Fibroblast of pulmonary artery (primary cell): Measurements from ENCODE around the gene PIPOX.

Source experiments
- DNase-seq: peaks from one replicate; pipeline ENCODE4 v3.0.0-alpha.2; 2010; ENCODE audit warnings: low read depth
- H3K4me3 ChIP-seq: replicated peaks from 2 replicates; pipeline ENCODE4 v1.5.1; 2011; ENCODE audit warnings: low read depth, mild to moderate bottlenecking, control low read depth, low read length, moderate library complexity
- TF ChIP-seq, protein P1 (sequence below): IDR thresholded peaks from 2 replicates; pipeline ENCODE4 v1.5.1; 2011; ENCODE audit warnings: mild to moderate bottlenecking, control low read depth, low read length, inconsistent platforms; ENCODE audit errors: missing control alignments

The PIPOX gene

DNA sequence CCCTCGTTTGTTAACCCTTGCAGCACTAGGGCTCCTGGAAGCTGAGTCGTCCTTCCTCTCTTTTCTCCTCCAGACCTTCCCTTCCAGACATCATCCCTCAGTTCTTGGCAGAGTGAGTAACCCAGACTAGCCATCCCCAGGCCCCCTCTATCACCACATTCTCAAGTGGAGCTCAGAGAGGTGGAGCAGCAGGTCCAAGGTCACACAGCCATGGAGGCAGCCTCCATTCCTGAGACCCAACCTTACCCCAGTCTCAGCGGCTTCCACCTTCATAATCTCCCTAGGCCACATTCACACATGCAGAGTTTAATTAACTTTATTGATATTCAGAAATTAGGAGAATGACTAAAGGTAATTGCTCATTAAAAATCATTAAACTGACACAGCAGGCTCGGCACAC lies 40.1 kb upstream of the PIPOX start:
- DNase-seq, result no peak
- TF ChIP-seq, protein P1, sequence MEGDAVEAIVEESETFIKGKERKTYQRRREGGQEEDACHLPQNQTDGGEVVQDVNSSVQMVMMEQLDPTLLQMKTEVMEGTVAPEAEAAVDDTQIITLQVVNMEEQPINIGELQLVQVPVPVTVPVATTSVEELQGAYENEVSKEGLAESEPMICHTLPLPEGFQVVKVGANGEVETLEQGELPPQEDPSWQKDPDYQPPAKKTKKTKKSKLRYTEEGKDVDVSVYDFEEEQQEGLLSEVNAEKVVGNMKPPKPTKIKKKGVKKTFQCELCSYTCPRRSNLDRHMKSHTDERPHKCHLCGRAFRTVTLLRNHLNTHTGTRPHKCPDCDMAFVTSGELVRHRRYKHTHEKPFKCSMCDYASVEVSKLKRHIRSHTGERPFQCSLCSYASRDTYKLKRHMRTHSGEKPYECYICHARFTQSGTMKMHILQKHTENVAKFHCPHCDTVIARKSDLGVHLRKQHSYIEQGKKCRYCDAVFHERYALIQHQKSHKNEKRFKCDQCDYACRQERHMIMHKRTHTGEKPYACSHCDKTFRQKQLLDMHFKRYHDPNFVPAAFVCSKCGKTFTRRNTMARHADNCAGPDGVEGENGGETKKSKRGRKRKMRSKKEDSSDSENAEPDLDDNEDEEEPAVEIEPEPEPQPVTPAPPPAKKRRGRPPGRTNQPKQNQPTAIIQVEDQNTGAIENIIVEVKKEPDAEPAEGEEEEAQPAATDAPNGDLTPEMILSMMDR, result no peak
- no peak overlapping the region for H3K4me3 ChIP-seq

- no peak overlapping the region for H3K4me3 ChIP-seq
- DNase-seq, result no peak
- TF ChIP-seq, protein P1, result no peak
These were observed 39.7 kb upstream of the PIPOX start for GRCh38 chr17:29003289-29003688.

DNA sequence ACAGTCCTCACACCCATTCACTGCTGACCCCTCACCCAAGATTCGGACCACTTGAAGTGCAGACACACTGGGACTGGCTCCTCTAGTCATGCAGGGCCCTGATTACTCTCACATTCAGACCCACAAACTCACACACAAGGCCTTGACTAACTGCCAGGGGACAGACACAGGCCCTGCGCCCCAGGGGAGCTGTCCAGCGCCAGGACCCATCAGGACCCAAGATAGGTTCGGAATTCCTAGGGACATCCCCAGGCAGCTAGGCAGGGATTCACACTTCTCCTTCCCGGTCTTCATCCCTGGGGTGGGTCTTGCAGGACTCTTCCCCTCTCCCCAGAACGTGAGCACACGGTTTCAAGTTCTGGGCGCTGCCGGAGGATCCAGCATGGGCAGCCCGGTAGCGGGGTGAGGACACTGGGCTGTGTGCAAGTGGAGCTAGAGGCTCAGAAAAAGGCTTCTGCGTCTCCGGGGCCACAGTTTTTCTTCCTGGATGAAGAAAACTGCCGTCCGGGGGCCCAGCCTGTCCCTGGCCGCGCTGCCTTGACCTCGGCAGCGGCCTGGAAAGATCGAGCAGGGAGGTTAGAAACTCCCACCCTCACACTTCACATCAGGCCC lies 38.8 kb upstream of the PIPOX start:
- DNase-seq, result peak; percentile 45
- H3K4me3 ChIP-seq, result no peak overlapping the region
- TF ChIP-seq, protein P1, result no peak

GRCh38 chr17:29005936-29006511 lies 36.9 kb upstream of the PIPOX start, which contains the start of gene SEZ6:
SEZ6 (minus strand) TSS chr17:29006033; CDS start chr17:29005869, 164 bp downstream.
- peak; percentile 65 for DNase-seq
- TF ChIP-seq, protein P1, result no peak
- no peak within 1 kb of the TSS for H3K4me3 ChIP-seq

DNA sequence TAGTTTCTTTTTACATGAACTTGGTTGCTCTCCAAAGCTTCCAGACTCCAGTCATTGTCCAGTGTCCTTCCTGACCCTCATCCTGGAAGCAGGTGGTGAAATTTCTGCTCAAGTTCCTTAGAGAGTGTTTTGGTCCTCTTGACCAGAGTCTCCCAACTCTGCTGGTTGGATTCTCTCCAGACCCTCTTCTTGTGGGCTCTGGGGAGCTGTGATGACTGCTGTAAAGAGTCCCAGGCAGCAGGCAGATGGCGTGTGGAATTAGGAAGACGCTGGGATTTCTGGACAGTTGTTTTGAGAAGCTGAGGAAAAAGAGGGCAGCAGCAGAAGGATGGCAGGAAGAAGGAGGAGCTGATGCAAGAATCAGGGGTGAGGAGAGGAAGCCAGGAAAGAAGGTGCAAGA lies 35.5 kb upstream of the PIPOX start:
- DNase-seq, result no peak
- TF ChIP-seq, protein P1, result no peak
- H3K4me3 ChIP-seq, result no peak overlapping the region

GRCh38 chr17:29007860-29008455 lies 35.0 kb upstream of the PIPOX start:
- no peak overlapping the region for H3K4me3 ChIP-seq
- TF ChIP-seq, protein P1, result no peak
- DNase-seq, result peak; percentile 34
